MM.1S (cell line): ENCODE results near the gene ENTPD2.

ENCODE experiments used
- DNase-seq: peaks from one replicate; pipeline ENCODE4 v3.0.0-alpha.2; 2015
- H2AFZ ChIP-seq: fragments of 300-600 bp; sonication (generic); 2 replicates; pipeline ENCODE4 v1.6.0; 2016; ENCODE audit warnings: antibody characterized with exemption, low read length
- H3F3A ChIP-seq: fragments of 300-600 bp; sonication (generic); 2 replicates; pipeline ENCODE4 v1.6.1; 2016; ENCODE audit warnings: mild to moderate bottlenecking, antibody characterized with exemption, low read length, moderate library complexity, mixed read lengths; ENCODE audit not compliant: insufficient read depth
- H3K27ac ChIP-seq: fragments of 300-600 bp; sonication (generic); 2 replicates; pipeline ENCODE4 v1.5.1; 2016; ENCODE audit warnings: mild to moderate bottlenecking, low read length
- H3K27me3 ChIP-seq: fragments of 300-600 bp; sonication (generic); replicated peaks from 2 replicates; pipeline ENCODE4 v1.6.0; 2016; ENCODE audit warnings: low read length; ENCODE audit not compliant: insufficient read depth
- H3K36me3 ChIP-seq: fragments of 300-600 bp; sonication (generic); replicated peaks from 2 replicates; pipeline ENCODE4 v1.6.1; 2016; ENCODE audit warnings: mild to moderate bottlenecking, low read length, mixed read lengths; ENCODE audit not compliant: insufficient read depth
- H3K4me1 ChIP-seq: fragments of 300-600 bp; sonication (generic); 2 replicates; pipeline ENCODE4 v1.6.1; 2016; ENCODE audit warnings: low read length, mixed read lengths
- H3K4me2 ChIP-seq: fragments of 300-600 bp; sonication (generic); 2 replicates; pipeline ENCODE4 v1.6.0; 2016; ENCODE audit warnings: low read depth, low read length
- H3K4me3 ChIP-seq: fragments of 300-600 bp; sonication (generic); 2 replicates; pipeline ENCODE4 v1.5.1; 2016; ENCODE audit warnings: low read length, mixed read lengths
- H3K79me2 ChIP-seq: fragments of 300-600 bp; sonication (generic); 2 replicates; pipeline ENCODE4 v1.6.1; 2016; ENCODE audit warnings: mixed run types, low read length, mixed read lengths
- H3K9ac ChIP-seq: fragments of 300-600 bp; sonication (generic); 2 replicates; pipeline ENCODE4 v1.6.1; 2016; ENCODE audit warnings: low read length, mixed read lengths
- H3K9me2 ChIP-seq: fragments of 300-600 bp; sonication (generic); replicated peaks from 2 replicates; pipeline ENCODE4 v1.6.1; 2016; ENCODE audit warnings: mild to moderate bottlenecking, low read length, mixed read lengths; ENCODE audit not compliant: insufficient read depth
- H3K9me3 ChIP-seq: fragments of 300-600 bp; sonication (generic); replicated peaks from 2 replicates; pipeline ENCODE4 v1.6.1; 2016; ENCODE audit warnings: mild to moderate bottlenecking, low read length, mixed read lengths; ENCODE audit not compliant: insufficient read depth
- H4K20me1 ChIP-seq: fragments of 300-600 bp; sonication (generic); 2 replicates; pipeline ENCODE4 v1.6.1; 2016; ENCODE audit warnings: mild to moderate bottlenecking, low read length, moderate library complexity, mixed read lengths; ENCODE audit not compliant: insufficient read depth
- EZH2 ChIP-seq: fragments of 300-600 bp; sonication (generic); optimal IDR thresholded peaks from 2 replicates; pipeline ENCODE3; 2017; ENCODE audit warnings: low read depth, mild to moderate bottlenecking, antibody characterized with exemption, low read length, mixed read lengths
- EZH2phosphoT487 ChIP-seq: fragments of 300-600 bp; sonication (generic); IDR thresholded peaks from 2 replicates; pipeline ENCODE4 v1.6.1; 2018; ENCODE audit warnings: antibody characterized with exemption, low read length
- TF ChIP-seq, protein P1 (sequence below): fragments of 300-600 bp; sonication (generic); IDR thresholded peaks from 2 replicates; pipeline ENCODE4 v1.5.1; 2016; ENCODE audit warnings: antibody characterized with exemption, low read length, mixed read lengths

Gene ENTPD2

DNA sequence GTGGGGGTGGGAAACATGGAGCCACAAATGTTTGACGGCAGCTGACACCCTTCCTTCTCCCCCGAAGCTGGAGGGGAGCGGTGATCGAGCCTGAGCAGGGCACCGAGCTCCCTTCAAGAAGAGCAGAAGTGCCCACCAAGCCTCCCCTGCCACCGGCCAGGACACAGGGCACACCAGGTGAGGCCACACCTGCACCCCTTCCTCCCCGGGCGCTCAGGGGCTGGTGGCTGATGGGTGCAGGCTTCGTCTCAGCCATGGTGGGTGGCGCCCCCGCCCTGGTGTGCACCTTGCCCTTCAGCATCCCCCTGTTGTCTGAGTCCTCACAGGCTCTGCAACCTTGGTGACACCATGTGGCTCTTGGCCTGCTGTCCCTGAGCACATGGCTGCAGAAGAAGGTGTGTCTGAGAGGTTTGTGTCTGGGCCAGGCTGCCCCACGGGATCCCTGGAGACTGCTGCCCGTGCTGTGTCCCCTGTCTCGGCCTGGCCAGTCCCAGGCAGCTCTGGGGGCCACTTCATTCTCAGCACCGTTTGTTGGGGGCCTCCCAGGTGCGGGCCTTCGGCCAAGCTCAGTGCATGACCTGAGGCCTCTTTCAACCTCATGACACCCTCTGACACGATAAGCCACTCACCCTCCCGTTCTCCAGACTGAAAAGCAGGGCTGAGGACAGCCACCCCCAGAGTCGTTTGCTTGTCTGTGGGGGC, 44.1 kb upstream of the ENTPD2 start:
- H3K27ac ChIP-seq: no peak overlapping the region
- no peaks in the 10 kb centered on the region for H3K79me2 ChIP-seq
- H3K27me3 ChIP-seq: no peaks in the 10 kb centered on the region
- no peak for DNase-seq
- TF ChIP-seq, protein P1, sequence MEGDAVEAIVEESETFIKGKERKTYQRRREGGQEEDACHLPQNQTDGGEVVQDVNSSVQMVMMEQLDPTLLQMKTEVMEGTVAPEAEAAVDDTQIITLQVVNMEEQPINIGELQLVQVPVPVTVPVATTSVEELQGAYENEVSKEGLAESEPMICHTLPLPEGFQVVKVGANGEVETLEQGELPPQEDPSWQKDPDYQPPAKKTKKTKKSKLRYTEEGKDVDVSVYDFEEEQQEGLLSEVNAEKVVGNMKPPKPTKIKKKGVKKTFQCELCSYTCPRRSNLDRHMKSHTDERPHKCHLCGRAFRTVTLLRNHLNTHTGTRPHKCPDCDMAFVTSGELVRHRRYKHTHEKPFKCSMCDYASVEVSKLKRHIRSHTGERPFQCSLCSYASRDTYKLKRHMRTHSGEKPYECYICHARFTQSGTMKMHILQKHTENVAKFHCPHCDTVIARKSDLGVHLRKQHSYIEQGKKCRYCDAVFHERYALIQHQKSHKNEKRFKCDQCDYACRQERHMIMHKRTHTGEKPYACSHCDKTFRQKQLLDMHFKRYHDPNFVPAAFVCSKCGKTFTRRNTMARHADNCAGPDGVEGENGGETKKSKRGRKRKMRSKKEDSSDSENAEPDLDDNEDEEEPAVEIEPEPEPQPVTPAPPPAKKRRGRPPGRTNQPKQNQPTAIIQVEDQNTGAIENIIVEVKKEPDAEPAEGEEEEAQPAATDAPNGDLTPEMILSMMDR: no peak
- no peak for TF ChIP-seq EZH2phosphoT487
- TF ChIP-seq EZH2: no peak
- H3K9me3 ChIP-seq: no peaks in the 10 kb centered on the region
- H3K9ac ChIP-seq: no peak overlapping the region
- no peaks in the 10 kb centered on the region for H3K9me2 ChIP-seq
- no peak overlapping the region for H2AFZ ChIP-seq
- H3K4me3 ChIP-seq: no peak overlapping the region
- no peaks in the 10 kb centered on the region for H4K20me1 ChIP-seq
- no peak overlapping the region for H3K4me2 ChIP-seq
- peaks cover 5% of the 10 kb centered on the region; the same call in 1 of the 2 replicates for H3K36me3 ChIP-seq
- H3F3A ChIP-seq: peaks cover 12% of the 10 kb centered on the region
- H3K4me1 ChIP-seq: peaks cover 8% of the 10 kb centered on the region

DNA sequence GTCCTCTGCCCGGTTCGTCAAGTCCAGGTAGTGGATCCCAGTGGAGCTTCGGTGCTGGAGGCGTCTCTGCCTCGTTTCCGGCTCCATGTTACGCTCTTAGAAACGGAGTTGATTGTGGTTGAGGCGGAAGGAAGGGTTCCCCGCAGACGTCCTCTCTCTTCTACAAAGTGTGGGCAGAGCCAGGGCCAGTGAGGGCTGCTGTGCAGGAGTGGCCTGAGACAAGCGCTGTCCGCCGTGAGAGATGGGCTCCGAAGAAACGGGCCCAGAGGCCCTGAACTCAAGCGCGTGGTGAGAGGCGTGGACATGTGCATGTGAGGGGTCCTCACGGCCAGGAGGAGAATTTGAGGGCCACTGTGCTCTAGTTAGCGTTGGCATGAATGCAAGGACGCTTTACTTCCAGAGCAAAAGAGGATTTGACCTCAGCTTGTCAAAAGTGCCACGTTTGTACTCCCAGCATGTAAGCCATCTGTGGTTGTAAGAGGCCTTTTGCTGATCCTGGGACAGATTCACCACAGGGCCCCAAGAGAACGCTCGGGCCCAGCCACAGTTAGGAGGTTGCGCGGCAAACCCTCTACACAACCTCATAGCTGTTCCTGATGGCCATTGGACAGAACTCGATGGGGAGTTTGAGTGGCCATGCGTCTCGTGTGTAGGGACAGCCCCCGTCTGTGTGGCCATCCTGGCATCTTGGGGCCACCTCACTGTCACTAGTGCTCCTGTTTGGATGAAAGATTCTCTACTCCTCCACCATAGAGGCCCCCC, 43.1 kb upstream of the ENTPD2 start:
- H3K36me3 ChIP-seq: peaks cover 4% of the 10 kb centered on the region; the same call in 1 of the 2 replicates

DNA sequence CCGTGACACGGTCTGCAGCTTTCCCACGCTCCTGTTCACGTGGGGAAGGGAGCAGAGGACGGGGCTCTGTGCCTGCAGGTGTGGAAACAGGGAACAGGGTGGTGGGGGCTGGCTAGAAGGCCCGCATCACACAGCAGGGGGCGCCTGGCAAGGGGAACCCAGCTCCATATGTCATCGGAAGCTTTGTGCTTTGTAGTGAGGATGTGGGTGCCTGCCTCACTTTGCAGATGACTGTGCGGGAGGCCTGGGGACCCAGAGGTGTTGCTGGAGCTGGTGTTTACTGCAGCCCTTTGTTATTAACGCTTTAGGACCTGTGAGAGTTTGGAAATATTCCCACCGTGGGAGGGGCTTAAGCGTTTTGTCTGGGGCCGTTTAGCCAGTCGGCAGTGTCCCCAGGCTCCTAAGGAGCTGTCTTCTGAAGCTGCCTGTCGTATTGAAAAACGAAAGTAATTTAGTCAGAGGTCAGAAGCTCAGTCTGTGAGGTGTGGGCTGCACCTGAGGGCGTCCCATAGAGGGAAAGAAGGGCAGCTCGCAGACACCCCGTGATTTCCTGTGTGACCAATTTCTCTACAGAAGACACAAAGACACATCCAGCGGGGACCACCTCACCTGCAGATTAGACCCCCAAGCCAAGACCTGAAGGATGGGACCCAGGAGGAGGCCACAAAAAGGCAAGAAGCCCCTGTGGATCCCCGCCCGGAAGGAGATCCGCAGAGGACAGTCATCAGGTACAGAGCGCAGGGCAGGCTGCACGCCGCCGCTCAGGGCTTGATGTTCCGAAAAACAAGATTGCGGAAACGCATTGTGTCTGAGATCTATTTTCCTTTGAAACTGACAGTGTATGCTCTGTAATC, 42.0 kb upstream of the ENTPD2 start:
- TF ChIP-seq, protein P1: peak; percentile 74
- no peak for TF ChIP-seq EZH2
- H3F3A ChIP-seq: peaks cover 12% of the 10 kb centered on the region
- peak overlapping the region; percentile 39; the same call in 1 of the 2 replicates for H3K9ac ChIP-seq
- DNase-seq: peak; percentile 84
- no peaks in the 10 kb centered on the region for H3K9me3 ChIP-seq
- no peaks in the 10 kb centered on the region for H3K79me2 ChIP-seq
- H4K20me1 ChIP-seq: no peaks in the 10 kb centered on the region
- no peaks in the 10 kb centered on the region for H3K9me2 ChIP-seq
- H3K4me1 ChIP-seq: peaks cover 8% of the 10 kb centered on the region
- H3K27ac ChIP-seq: peak overlapping the region; percentile 66; the same call in 1 of the 2 replicates
- peak overlapping the region; percentile 48 for H3K4me3 ChIP-seq
- H3K27me3 ChIP-seq: no peaks in the 10 kb centered on the region
- H3K4me2 ChIP-seq: peak overlapping the region; percentile 74
- H3K36me3 ChIP-seq: no peaks in the 10 kb centered on the region
- peak overlapping the region; percentile 40 for H2AFZ ChIP-seq

More for the DNA sequence above, 43.1 kb upstream of the ENTPD2 start:
- no peaks in the 10 kb centered on the region for H3K79me2 ChIP-seq
- peaks cover 8% of the 10 kb centered on the region for H3K4me1 ChIP-seq
- H3K27ac ChIP-seq: no peak overlapping the region
- no peak overlapping the region for H3K4me3 ChIP-seq
- no peak overlapping the region for H3K4me2 ChIP-seq
- no peak for DNase-seq
- H3K9me3 ChIP-seq: no peaks in the 10 kb centered on the region
- H4K20me1 ChIP-seq: no peaks in the 10 kb centered on the region
- no peaks in the 10 kb centered on the region for H3K9me2 ChIP-seq
- no peak overlapping the region for H2AFZ ChIP-seq
- no peaks in the 10 kb centered on the region for H3K27me3 ChIP-seq
- TF ChIP-seq, protein P1: no peak
- TF ChIP-seq EZH2phosphoT487 (no peak), EZH2 (no peak)
- peaks cover 12% of the 10 kb centered on the region for H3F3A ChIP-seq
- H3K9ac ChIP-seq: no peak overlapping the region
